GM23338 (cell line): ENCODE data around the gene VPS50. TPM values are rescaled to one million over a fixed set of nuclear protein-coding genes. Genes with fewer than 3 reads are reported as not detected.

Experiments used
- ATAC-seq: fragments of 200-7000 bp; cut with Tn5 transposase; 3 replicates; pipeline ENCODE4 v1.9.1; 2020
- DNase-seq: peaks from one replicate; pipeline ENCODE4 v3.0.0-alpha.2; 2015; ENCODE audit warnings: low spot score
- H2AFZ ChIP-seq: fragments of 200-600 bp; sonication (generic); 2 replicates; pipeline ENCODE4 v1.8.0; 2016; ENCODE audit warnings: antibody characterized with exemption, mild to moderate bottlenecking, moderate library complexity
- H3F3A ChIP-seq: fragments of 200-600 bp; sonication (generic); replicated peaks from 2 replicates; pipeline ENCODE4 v1.8.0; 2017; ENCODE audit warnings: antibody characterized with exemption, mixed run types, low read depth
- H3K27ac ChIP-seq: fragments of 200-600 bp; sonication (generic); 2 replicates; pipeline ENCODE4 v1.6.1; 2016; ENCODE audit warnings: low read depth
- H3K27me3 ChIP-seq: fragments of 200-600 bp; sonication (generic); 2 replicates; pipeline ENCODE4 v1.8.0; 2016; ENCODE audit warnings: mild to moderate bottlenecking, mixed run types, moderate library complexity; ENCODE audit not compliant: insufficient read depth
- H3K36me3 ChIP-seq: fragments of 200-600 bp; sonication (generic); 2 replicates; pipeline ENCODE4 v1.8.0; 2016; ENCODE audit warnings: mild to moderate bottlenecking; ENCODE audit not compliant: insufficient read depth
- H3K4me1 ChIP-seq: fragments of 200-600 bp; sonication (generic); 2 replicates; pipeline ENCODE4 v1.8.0; 2016; ENCODE audit warnings: mild to moderate bottlenecking, moderate library complexity; ENCODE audit not compliant: insufficient read depth
- H3K4me2 ChIP-seq: fragments of 200-600 bp; sonication (generic); 2 replicates; pipeline ENCODE4 v1.7.1; 2017; ENCODE audit warnings: mixed run types
- H3K4me3 ChIP-seq: fragments of 200-600 bp; sonication (generic); 2 replicates; pipeline ENCODE4 v1.6.1; 2016; ENCODE audit warnings: mixed run types
- H3K79me2 ChIP-seq: fragments of 200-600 bp; sonication (generic); replicated peaks from 2 replicates; pipeline ENCODE4 v1.8.0; 2017; ENCODE audit warnings: mild to moderate bottlenecking; ENCODE audit not compliant: insufficient read depth
- H3K9me2 ChIP-seq: fragments of 200-600 bp; sonication (generic); 2 replicates; pipeline ENCODE4 v1.8.0; 2017; ENCODE audit not compliant: insufficient read depth
- H4K20me1 ChIP-seq: fragments of 200-600 bp; sonication (generic); replicated peaks from 2 replicates; pipeline ENCODE4 v1.8.0; 2017; ENCODE audit warnings: mild to moderate bottlenecking; ENCODE audit not compliant: insufficient read depth
- H3K27ac Mint-ChIP-seq: 2 replicates; pipeline ENCODE4 v1.8.0; 2020; ENCODE audit warnings: inconsistent platforms, mild to moderate bottlenecking, moderate library complexity, mixed read lengths
- H3K27me3 Mint-ChIP-seq: 3 replicates; pipeline ENCODE4 v1.8.0; 2022; ENCODE audit warnings: low read depth, mild to moderate bottlenecking, moderate library complexity, mixed read lengths, inconsistent platforms; ENCODE audit not compliant: insufficient read depth, poor library complexity
- H3K36me3 Mint-ChIP-seq: 3 replicates; pipeline ENCODE4 v1.8.0; 2021; ENCODE audit warnings: low read depth, mild to moderate bottlenecking, inconsistent platforms, moderate library complexity, mixed read lengths
- H3K4me1 Mint-ChIP-seq: 3 replicates; pipeline ENCODE4 v1.8.0; 2020; ENCODE audit warnings: mild to moderate bottlenecking, inconsistent platforms, mixed read lengths
- H3K4me3 Mint-ChIP-seq: 3 replicates; pipeline ENCODE4 v1.8.0; 2021; ENCODE audit warnings: moderate library complexity, mild to moderate bottlenecking, inconsistent platforms, mixed read lengths
- H3K9me3 Mint-ChIP-seq: 3 replicates; pipeline ENCODE4 v1.8.0; 2020; ENCODE audit warnings: moderate library complexity, mild to moderate bottlenecking, inconsistent platforms, mixed read lengths
- EZH2 ChIP-seq: fragments of 200-600 bp; sonication (generic); IDR thresholded peaks from one replicate; pipeline ENCODE4 v1.8.0; 2017; ENCODE audit warnings: antibody characterized with exemption, mild to moderate bottlenecking, low read depth; ENCODE audit not compliant: unreplicated experiment
- EZH2phosphoT487 ChIP-seq: fragments of 200-600 bp; sonication (generic); IDR thresholded peaks from one replicate; pipeline ENCODE4 v1.8.1; 2018; ENCODE audit warnings: antibody characterized with exemption; ENCODE audit not compliant: unreplicated experiment
- POLR2AphosphoS5 ChIP-seq: IDR thresholded peaks from 2 replicates; pipeline ENCODE4 v1.6.1; 2016; ENCODE audit warnings: antibody characterized with exemption, low read depth
- STAT1 ChIP-seq: IDR thresholded peaks from one replicate; pipeline ENCODE4 v1.6.1; 2016; ENCODE audit warnings: antibody characterized with exemption; ENCODE audit not compliant: unreplicated experiment
- ZNF331 ChIP-seq: fragments of 250-450 bp; sonication (Bioruptor Pico); IDR thresholded peaks from 2 replicates; pipeline ENCODE4 v1.5.0; 2020; ENCODE audit warnings: low read depth, mild to moderate bottlenecking, moderate library complexity
- polyA plus RNA-seq: library from polyadenylated mRNA; unstranded; fragments of >200 nt; fragmentation: Nextera tagmentation; extraction: Ambion mirVana; gene quantifications from 2 replicates; pipeline ENCODE4 v1.2.1, GENCODE V29; 2016
- total RNA-seq: library from RNA; depleted of rRNA; stranded (reverse); fragments of >200 nt; shearing (Covaris generic); gene quantifications from 2 replicates; pipeline ENCODE4 v1.2.3, GENCODE V29; 2014
- TF ChIP-seq, protein P1 (sequence below), 2 experiments: fragments of 200-600 bp in 1 of 2; sonication (generic) in 1 of 2; conservative IDR thresholded peaks; 2 replicates each; pipeline versions ENCODE4 v1.5.1 to v1.6.1; 2016 to 2017; ENCODE audit warnings: antibody characterized with exemption in 2 of 2, low read depth in 2 of 2, mild to moderate bottlenecking in 2 of 2, moderate library complexity in 1 of 2
- TF ChIP-seq, protein P2 (sequence below): fragments of 250-450 bp; sonication (Bioruptor Pico); IDR thresholded peaks from 2 replicates; pipeline ENCODE4 v1.5.0; 2020; ENCODE audit warnings: mild to moderate bottlenecking, moderate library complexity
- TF ChIP-seq, protein P3 (sequence below): IDR thresholded peaks from one replicate; pipeline ENCODE4 v1.6.1; 2018; ENCODE audit warnings: antibody characterized with exemption; ENCODE audit not compliant: unreplicated experiment

The VPS50 gene
- total and polyA plus RNA-seq, 2 experiments from 2014 or later: 4.3 to 12.3 TPM

DNA sequence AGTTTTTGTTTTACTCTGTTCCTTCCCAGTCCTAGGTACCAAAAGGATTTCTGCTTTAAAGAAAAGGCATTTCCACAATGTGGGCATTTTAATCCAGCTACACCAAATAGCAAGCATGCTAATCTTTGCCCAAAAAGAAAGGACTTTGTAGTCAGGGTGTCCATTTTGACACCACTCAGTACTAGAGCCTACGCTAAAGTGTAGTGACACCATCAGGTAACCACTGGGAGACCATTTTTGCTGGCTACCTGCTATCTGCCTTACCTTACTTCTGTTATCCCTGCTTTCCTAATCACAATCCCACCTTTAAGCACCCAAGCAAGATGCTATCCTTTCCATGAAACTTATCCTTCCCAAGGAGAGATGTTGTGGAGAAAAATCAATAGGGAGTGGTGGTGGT lies 129.7 kb downstream of the VPS50 start:
- Histone ChIP-seq H3K4me1 (peaks cover 6% of the 10 kb centered on the region), H3F3A (no peaks in the 10 kb centered on the region), H3K9me2 (peaks cover 5% of the 10 kb centered on the region), H3K79me2 (no peaks in the 10 kb centered on the region), H3K36me3 (no peaks in the 10 kb centered on the region), H3K4me3 (no peak overlapping the region), H4K20me1 (no peaks in the 10 kb centered on the region), H3K27ac (no peak overlapping the region), H2AFZ (no peak overlapping the region), H3K27me3 (no peaks in the 10 kb centered on the region), H3K4me2 (no peak overlapping the region)
- H3K27me3 Mint-ChIP-seq: no peaks in the 10 kb centered on the region
- ATAC-seq: no peak; the same call in 2 of the 3 replicates
- H3K27ac Mint-ChIP-seq: no peak overlapping the region
- DNase-seq: no peak
- H3K36me3 Mint-ChIP-seq: no peaks in the 10 kb centered on the region
- H3K4me3 Mint-ChIP-seq: no peak overlapping the region
- peaks cover 5% of the 10 kb centered on the region; the same call in 2 of the 3 replicates for H3K4me1 Mint-ChIP-seq
- H3K9me3 Mint-ChIP-seq: no peaks in the 10 kb centered on the region
- TF ChIP-seq, protein P1, sequence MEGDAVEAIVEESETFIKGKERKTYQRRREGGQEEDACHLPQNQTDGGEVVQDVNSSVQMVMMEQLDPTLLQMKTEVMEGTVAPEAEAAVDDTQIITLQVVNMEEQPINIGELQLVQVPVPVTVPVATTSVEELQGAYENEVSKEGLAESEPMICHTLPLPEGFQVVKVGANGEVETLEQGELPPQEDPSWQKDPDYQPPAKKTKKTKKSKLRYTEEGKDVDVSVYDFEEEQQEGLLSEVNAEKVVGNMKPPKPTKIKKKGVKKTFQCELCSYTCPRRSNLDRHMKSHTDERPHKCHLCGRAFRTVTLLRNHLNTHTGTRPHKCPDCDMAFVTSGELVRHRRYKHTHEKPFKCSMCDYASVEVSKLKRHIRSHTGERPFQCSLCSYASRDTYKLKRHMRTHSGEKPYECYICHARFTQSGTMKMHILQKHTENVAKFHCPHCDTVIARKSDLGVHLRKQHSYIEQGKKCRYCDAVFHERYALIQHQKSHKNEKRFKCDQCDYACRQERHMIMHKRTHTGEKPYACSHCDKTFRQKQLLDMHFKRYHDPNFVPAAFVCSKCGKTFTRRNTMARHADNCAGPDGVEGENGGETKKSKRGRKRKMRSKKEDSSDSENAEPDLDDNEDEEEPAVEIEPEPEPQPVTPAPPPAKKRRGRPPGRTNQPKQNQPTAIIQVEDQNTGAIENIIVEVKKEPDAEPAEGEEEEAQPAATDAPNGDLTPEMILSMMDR (conservative IDR thresholded peaks at IDR 0.05; ENCODE audit: low read depth in 2 of 2): 0 out of 4 replicates have a peak, but pooled peaks of 1 of the 2 experiments have one; percentile 17
- TF ChIP-seq EZH2phosphoT487: no peak
- TF ChIP-seq, protein P2, sequence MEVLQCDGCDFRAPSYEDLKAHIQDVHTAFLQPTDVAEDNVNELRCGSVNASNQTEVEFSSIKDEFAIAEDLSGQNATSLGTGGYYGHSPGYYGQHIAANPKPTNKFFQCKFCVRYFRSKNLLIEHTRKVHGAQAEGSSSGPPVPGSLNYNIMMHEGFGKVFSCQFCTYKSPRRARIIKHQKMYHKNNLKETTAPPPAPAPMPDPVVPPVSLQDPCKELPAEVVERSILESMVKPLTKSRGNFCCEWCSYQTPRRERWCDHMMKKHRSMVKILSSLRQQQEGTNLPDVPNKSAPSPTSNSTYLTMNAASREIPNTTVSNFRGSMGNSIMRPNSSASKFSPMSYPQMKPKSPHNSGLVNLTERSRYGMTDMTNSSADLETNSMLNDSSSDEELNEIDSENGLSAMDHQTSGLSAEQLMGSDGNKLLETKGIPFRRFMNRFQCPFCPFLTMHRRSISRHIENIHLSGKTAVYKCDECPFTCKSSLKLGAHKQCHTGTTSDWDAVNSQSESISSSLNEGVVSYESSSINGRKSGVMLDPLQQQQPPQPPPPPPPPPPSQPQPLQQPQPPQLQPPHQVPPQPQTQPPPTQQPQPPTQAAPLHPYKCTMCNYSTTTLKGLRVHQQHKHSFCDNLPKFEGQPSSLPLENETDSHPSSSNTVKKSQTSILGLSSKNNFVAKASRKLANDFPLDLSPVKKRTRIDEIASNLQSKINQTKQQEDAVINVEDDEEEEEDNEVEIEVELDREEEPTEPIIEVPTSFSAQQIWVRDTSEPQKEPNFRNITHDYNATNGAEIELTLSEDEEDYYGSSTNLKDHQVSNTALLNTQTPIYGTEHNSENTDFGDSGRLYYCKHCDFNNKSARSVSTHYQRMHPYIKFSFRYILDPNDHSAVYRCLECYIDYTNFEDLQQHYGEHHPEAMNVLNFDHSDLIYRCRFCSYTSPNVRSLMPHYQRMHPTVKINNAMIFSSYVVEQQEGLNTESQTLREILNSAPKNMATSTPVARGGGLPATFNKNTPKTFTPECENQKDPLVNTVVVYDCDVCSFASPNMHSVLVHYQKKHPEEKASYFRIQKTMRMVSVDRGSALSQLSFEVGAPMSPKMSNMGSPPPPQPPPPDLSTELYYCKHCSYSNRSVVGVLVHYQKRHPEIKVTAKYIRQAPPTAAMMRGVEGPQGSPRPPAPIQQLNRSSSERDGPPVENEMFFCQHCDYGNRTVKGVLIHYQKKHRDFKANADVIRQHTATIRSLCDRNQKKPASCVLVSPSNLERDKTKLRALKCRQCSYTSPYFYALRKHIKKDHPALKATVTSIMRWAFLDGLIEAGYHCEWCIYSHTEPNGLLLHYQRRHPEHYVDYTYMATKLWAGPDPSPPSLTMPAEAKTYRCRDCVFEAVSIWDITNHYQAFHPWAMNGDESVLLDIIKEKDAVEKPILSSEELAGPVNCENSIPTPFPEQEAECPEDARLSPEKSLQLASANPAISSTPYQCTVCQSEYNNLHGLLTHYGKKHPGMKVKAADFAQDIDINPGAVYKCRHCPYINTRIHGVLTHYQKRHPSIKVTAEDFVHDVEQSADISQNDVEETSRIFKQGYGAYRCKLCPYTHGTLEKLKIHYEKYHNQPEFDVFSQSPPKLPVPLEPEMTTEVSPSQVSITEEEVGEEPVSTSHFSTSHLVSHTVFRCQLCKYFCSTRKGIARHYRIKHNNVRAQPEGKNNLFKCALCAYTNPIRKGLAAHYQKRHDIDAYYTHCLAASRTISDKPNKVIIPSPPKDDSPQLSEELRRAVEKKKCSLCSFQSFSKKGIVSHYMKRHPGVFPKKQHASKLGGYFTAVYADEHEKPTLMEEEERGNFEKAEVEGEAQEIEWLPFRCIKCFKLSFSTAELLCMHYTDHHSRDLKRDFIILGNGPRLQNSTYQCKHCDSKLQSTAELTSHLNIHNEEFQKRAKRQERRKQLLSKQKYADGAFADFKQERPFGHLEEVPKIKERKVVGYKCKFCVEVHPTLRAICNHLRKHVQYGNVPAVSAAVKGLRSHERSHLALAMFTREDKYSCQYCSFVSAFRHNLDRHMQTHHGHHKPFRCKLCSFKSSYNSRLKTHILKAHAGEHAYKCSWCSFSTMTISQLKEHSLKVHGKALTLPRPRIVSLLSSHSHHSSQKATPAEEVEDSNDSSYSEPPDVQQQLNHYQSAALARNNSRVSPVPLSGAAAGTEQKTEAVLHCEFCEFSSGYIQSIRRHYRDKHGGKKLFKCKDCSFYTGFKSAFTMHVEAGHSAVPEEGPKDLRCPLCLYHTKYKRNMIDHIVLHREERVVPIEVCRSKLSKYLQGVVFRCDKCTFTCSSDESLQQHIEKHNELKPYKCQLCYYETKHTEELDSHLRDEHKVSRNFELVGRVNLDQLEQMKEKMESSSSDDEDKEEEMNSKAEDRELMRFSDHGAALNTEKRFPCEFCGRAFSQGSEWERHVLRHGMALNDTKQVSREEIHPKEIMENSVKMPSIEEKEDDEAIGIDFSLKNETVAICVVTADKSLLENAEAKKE (CRISPR knock-in tag): no peak
- no peak for TF ChIP-seq POLR2AphosphoS5
- TF ChIP-seq, protein P3, sequence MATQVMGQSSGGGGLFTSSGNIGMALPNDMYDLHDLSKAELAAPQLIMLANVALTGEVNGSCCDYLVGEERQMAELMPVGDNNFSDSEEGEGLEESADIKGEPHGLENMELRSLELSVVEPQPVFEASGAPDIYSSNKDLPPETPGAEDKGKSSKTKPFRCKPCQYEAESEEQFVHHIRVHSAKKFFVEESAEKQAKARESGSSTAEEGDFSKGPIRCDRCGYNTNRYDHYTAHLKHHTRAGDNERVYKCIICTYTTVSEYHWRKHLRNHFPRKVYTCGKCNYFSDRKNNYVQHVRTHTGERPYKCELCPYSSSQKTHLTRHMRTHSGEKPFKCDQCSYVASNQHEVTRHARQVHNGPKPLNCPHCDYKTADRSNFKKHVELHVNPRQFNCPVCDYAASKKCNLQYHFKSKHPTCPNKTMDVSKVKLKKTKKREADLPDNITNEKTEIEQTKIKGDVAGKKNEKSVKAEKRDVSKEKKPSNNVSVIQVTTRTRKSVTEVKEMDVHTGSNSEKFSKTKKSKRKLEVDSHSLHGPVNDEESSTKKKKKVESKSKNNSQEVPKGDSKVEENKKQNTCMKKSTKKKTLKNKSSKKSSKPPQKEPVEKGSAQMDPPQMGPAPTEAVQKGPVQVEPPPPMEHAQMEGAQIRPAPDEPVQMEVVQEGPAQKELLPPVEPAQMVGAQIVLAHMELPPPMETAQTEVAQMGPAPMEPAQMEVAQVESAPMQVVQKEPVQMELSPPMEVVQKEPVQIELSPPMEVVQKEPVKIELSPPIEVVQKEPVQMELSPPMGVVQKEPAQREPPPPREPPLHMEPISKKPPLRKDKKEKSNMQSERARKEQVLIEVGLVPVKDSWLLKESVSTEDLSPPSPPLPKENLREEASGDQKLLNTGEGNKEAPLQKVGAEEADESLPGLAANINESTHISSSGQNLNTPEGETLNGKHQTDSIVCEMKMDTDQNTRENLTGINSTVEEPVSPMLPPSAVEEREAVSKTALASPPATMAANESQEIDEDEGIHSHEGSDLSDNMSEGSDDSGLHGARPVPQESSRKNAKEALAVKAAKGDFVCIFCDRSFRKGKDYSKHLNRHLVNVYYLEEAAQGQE: no peak
- TF ChIP-seq EZH2: no peak
- no peak for TF ChIP-seq ZNF331 (CRISPR knock-in tag)
- TF ChIP-seq STAT1: no peak
